Activated CD4-positive, alpha-beta T cell treated with anti-CD3 and anti-CD28 coated beads, Interleukin-2, amount 50 U/mL, for 4 hours (primary cell): ENCODE data around the gene NEK7.
"Not testable (repeated sequence)": the region's sequence is repeated elsewhere in the genome, so short reads cannot be mapped to it uniquely, and the experiment has no call there.

ENCODE experiments used
- DNase-seq, 2 experiments: peaks; one replicate each; pipeline ENCODE4 v3.0.0-alpha.2; 2020

NEK7 gene

DNA sequence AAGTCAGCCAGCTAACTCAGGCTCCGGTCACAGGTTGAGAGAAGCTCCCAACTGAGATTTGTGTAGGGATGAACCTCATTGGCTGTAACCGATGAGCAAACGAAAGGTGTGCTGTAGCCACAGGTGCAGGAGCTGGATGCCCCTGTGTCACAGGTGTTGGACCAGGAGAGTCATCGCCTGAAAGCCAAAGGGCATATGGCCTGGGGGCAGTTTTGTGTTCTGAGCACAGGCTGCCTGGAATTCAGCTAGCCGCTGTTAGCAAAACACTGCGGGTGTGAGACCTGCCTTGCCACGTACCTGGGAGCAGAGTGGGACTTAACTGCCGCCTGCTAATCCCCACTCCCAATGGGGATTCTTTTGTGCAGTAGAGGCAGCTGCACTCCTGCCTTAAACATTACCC, 55.3 kb downstream of the NEK7 start:
- DNase-seq, result no peak

DNA sequence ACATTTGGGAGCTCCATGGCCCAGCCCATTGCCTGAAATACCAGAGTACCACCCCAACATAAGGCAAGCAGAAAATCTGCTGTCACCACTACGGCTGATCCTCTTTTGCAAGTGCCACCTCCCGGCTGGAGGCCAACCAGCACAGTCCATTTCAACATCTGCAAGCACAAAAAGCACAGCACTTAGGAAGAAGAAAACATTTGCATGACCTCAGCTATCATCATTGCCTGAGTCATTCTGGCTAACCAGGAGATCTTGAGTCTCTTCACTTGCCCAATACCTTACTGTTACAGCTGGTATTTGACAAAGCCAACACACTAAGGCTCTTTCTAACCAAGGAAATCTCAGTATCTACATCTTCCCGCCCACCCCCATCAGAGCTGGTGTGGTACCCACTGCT, 55.9 kb downstream of the NEK7 start:
- no peak for DNase-seq

DNA sequence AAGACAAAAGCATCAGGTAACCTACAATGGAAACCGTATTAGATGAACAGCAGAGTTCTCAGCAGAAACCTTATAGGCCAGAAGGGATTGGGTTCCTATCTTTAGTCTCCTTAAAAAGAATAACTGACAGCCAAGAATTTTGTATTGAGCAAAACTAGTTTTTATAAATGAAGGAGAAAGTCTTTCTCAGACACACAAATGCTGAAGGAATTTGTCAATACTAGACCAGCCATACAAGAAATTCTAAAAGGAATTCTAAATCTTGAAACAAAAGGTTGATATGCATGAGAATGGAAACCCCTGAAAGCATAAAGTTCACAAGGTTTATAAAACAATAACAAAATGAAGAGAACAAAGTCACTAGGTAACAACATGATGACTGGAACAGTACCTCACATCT, 58.1 kb downstream of the NEK7 start:
- DNase-seq, result no peak

DNA sequence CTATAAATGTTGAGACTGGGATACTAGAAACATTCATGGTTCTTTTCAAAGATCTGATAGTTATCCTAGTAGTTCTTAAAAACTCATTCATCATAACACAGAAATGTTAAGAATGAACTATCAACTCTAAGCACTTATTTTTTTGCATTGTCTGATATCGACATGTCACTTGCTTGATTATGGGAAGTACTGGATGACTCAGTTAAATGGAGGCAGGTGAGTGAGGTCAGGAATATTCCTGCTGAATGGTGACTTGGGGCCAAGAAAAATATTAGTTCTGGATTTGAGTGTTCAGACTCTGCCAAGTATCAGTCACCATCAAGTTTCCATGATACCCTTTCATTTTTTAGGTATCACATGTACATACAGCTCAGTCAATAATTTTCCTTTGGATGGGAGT, 63.6 kb downstream of the NEK7 start:
- no peak for DNase-seq

DNA sequence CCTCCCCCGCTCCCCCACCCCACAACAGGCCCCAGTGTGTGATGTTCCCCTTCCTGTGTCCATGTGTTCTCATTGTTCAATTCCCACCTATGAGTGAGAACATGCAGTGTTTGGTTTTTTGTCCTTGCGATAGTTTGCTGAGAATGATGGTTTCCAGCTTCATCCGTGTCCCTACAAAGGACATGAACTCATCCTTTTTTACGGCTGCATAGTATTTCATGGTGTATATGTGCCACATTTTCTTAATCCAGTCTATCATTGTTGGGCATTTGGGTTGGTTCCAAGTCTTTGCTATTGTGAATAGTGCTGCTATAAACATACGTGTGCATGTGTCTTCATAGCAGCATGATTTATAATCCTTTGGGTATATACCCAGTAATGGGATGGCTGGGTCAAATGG, 70.2 kb downstream of the NEK7 start:
- DNase-seq, result not testable (repeated sequence)

DNA sequence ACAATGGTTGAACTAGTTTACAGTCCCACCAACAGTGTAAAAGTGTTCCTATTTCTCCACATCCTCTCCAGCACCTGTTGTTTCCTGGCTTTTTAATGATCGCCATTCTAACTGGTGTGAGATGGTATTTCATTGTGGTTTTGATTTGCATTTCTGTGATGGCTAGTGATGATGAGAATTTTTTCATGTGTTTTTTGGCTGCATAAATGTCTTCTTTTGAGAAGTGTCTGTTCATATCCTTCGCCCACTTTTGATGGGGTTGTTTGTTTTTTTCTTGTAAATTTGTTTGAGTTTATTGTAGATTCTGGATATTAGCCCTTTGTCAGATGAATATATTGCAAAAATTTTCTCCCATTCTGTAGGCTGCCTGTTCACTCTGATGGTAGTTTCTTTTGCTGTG, 70.7 kb downstream of the NEK7 start:
- not testable (repeated sequence) for DNase-seq

DNA sequence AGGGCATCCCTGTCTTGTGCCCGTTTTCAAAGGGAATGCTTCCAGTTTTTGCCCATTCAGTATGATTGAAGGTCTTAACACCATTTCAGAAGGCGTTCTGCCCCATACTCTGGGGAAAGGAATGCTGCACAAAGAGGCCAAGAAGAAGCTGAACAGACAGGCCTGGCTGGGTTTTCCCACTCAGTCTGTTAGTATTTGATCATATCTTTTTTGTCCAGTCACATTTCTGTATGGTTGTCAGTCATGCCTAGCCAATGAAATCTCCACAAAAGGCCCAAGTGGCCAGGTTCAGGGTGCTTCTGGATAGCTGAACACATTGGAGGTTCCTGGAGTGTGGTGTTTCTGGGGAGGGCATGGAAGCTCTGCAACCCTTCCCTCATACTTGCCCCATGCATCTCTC, 72.1 kb downstream of the NEK7 start:
- DNase-seq, result no peak

DNA sequence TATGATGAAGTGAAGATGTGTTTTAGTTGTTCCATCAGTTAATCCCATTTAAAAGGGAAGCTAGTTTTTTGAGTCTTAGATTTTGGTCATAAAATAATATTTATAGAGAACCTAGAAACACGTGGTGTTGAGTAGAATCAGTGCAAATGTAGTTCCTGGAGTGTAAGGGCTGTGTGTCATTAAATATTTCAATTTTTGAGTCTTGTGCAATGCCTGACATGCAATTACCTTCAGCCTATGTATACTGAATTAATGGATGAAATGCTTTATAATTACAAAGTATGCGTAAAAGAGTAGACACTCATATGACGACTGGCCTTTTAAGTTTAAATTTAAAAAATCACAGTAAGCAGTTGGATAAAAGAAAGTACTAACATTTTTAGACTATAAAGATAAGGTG, 75.0 kb downstream of the NEK7 start:
- DNase-seq, result no peak

DNA sequence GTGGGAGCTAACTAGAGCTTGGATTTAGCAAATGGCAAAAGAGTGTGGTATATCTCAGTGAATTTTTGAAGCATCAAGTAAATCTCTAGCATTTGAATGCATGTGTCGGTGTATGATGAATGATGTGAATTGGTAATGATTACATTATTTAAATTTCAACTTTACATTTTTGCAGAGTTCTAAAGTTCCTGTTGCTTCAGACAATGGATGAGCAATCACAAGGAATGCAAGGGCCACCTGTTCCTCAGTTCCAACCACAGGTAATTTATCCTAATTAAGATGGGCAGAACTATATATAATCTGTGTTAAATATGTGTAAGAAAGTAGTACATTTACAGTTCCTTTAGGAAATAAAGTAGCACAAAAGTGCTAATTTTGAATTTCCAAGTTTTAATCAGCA, 75.6 kb downstream of the NEK7 start:
- DNase-seq, result no peak

DNA sequence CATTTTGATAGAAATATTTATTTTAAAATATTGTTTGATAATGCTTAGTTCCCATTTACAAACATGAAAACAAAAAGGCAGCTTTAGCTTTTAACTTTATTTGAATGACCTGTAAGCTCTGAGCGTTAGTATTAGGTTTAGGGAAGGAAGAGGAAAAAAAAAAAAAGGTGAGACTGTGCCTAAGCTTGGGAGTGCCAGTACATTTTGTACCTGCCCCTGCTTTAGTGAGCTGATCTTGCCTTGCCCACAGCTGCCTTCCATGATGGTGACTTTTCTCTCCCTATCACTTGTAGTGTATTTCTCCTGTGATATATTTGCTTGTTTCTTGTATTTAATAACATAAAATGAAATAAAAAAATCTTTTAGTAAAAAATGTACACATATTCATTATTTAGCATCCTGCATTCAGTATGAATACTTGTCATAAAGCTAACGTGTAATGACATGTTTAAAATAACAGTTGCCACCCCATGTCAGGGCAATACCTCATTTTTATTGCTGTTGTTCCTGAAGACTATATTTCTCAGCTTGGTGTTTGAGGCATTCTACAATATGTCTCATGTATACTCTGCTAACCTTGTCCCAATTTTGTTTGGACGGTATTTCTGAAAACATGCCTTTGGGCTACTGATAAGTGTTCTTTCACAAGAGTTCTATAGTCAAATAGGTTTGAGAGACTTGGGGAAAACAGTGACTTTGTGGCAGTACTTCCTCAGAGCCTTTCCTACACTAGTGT, 76.3 kb downstream of the NEK7 start:
- DNase-seq, result no peak

DNA sequence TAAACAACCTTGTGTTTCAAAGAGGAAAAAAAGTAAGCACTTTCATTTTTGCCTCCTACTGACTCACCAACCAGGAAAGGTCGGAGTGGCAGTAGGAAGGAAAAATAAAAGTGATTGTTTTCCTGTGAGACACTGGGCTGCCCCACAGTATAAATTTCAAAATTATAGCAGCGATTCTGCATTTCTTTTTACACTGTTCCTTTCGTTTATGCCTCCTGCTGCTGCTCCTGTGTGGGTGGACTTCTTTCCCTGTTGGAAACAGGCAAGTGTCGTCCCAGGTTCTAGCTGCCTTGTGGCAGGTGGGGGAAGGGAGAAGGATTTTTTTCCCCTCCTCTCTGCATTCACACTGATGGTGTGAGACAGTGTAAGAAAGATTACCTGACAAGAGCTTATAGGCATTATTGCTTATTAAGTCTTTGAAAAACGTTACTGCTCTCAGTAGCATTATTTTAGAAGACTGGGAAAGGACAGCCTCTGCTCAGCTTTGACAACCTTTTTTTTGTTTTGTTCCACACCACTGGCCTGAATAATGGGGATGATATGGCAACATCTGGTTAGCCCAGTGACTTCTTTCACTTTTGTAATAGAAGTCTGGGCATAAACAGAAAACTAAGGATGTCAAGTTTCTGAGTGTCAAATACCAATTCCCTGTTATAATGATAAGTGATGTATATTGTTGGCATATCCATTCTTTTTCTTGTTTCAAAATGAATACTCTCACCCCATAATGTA, 77.9 kb downstream of the NEK7 start:
- no peak for DNase-seq

DNA sequence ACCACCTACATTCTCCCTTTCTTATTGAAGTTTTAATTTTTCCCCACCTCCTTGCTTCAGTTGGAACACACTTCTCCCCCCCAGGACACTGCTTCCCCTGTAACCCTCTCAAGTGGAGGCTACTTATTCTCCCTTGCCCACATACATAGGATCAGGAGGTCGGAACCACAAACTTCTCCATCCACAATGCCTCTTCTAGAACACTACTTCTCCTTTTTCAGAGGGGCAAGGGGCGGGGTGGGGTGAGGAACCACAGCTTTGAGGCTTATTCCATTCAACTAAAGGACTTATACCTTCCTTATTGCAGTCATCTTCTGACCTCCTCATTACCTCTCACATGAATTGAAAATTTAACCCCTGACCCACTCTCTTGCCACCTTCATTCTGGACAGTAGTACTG, 81.3 kb downstream of the NEK7 start:
- DNase-seq, result no peak

DNA sequence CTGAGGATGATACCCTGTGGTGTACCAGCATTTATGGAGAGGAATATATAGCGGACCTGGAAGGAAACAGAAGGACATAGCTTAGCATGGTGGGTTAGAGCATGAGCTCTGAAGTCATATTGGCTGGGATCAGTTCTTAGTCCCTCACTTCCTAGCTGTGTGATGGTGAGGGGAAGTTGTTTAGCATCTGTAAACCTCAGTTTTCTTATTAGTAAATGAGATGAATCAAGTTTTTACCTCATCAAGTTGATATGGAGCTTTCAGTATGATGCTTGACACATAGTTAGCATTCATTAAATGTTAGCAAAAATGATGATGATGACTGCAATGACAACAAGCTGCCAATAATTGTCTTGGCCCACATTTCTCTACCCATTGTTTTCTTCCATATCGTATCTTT, 84.8 kb downstream of the NEK7 start:
- no peak for DNase-seq

DNA sequence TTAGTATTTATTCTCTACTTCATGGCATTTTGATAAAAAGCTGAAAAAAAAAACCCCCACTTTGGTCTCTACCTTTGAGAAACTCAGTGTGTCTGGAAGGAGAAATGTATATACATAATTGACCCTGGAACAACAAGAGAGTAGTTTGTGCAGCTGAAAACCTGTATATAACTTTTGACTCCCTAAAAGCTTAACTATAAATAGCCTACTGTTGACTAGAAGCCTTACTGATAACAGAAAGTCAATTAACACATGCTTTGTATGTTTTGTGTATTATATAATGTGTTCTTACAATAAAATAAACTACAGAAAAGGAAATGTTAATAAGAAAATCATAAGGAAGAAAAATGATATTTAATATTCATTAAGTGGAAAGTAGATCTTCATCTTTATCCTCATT, 88.0 kb downstream of the NEK7 start:
- no peak for DNase-seq

DNA sequence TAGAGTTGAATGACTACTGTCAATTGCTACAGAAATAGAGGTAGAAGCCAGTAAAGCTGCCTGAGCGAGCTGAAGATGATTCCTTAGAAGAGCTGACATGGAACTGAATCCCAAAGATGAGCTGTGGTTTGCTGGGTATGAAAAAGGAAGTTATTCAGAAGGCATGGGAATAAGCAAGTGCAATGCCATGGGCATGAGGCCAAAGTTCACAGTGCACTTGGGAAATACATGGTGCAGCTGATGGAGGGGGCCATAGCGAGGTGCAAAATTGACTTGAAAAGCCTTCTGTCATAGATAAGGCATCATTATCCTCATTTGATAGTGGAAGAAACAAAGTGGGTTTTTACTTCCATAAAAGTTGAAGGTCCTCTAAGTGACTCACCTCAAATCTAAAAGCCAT, 88.6 kb downstream of the NEK7 start:
- DNase-seq, result no peak

DNA sequence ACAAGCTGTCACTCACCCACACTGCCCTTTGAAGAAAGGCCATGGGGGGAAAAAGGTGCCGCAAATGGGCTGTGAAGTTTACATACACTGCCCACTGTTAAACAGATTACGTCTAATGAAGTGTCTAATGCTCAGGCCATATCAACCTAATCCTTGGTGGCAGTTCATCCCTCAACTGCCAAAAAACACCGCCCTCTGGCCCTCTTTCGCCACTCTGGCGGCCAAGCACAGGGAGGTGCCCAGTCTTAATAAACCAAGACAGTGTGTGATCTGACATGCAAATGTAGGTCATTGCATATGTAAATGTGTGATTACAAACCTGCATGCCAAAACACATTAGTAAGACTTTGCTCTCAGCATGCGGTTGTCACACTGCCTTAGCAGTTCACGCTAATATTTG, 89.5 kb downstream of the NEK7 start:
- DNase-seq, result no peak

DNA sequence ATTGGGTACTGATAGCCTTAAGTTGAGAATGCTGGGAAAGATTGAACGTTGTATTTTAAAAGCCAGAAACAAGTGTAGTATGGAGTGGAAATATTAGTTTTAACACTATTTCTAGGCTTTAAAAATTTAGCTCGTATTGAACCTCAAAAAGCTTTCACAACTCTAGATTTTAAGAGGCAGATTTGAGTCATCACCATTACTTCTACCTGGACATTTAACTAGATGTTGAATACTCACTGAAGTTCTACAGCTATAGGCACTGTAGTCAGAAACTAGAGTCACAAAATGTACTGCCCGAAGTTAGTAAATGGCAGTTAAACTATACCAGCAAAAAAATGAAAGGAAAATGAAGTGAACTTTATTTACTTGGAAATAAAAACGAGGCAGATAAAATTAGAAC, 96.5 kb downstream of the NEK7 start:
- DNase-seq, result no peak

DNA sequence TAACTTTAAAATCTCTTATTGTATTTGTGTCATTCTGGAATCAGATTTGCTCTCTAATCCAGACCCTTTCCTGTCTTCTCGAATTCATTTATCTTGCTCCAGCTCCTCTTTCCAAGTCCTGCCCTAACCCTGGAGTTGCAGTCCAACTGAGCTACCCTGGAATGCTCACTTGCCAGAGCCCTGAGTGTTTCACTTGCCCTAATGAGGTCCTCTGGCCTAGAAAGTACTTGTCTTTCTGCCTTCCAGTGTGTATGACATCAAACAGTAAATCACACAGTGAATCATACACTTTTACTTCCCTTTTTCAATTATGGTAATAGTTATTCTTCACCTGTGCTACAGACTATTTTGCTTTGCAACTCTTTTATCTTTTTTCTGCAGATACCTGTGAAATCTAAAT, 96.9 kb downstream of the NEK7 start:
- DNase-seq, result no peak

DNA sequence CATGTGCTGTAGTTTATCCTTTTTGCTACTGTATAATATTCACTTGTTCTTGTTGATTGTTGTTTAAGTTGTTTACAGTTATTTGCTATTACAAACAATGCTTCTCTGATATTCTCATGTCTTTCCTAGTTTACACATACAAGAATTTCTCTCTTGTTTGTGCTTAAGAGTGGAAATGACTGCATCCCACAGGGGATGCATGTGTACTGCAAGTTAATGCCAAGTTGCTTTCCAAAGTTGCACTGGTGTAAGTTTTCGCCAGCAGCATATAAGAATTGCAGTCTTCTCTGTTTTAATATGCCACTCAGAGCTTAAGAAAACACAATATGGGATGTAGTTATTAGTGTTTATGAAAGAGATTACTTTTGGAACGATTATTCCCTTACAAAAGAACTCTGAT, 97.7 kb downstream of the NEK7 start:
- DNase-seq, result no peak

DNA sequence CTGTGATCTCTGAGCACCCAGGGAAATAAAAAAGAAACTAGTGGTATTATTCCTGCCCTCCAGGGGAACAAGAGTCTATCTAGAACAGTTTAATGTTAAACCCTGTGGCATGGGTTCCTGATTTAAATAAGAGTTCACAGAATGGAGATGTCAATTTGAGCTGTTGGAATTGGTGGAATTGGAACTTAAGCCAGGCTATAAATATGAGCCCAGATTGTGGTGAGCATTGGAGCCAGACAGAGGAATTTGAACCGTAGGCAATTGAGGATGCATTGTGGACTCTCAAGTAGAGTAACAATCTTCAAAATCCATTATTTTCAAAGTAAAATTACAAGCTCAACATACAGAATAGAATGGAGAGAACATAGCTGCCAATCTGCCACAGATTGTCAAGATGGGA, 98.2 kb downstream of the NEK7 start:
- DNase-seq, result no peak

DNA sequence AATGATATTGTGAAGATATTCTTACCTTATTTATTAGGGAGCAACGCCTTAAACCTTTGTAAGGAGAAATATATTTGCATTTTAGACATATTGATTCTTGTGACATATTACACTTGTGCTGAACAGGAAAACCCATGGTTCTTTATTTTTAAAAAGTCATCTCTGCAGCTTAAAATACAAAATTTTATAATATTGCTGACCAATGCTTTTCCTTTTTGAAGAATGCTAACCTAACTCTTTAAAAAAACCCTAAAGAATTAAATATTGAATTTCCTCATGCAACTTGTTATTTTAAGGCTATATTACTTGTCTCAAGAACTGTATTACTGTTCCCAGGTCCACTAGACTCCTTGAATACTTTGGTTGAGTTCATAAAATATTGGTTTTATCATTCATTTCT, 99.0 kb downstream of the NEK7 start:
- DNase-seq, result no peak

DNA sequence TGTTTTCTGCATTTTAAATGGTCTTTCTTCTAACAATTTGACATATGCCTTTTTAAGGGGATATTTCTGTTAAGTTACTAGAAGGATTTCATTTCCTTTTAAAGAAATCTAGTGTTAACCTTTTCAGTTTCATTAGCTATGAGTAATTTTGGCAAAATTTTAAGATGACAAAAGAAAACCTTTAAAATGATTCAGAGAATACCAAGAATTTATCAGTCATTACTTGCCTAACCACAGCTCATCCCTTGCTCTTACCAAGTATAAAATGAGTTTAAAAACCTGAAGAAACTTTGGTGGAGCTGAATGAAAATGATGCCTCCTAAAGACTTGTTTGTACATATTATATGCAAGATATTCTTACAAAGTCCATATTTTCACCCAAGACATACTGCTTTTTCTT, 101.7 kb downstream of the NEK7 start:
- no peak for DNase-seq

DNA sequence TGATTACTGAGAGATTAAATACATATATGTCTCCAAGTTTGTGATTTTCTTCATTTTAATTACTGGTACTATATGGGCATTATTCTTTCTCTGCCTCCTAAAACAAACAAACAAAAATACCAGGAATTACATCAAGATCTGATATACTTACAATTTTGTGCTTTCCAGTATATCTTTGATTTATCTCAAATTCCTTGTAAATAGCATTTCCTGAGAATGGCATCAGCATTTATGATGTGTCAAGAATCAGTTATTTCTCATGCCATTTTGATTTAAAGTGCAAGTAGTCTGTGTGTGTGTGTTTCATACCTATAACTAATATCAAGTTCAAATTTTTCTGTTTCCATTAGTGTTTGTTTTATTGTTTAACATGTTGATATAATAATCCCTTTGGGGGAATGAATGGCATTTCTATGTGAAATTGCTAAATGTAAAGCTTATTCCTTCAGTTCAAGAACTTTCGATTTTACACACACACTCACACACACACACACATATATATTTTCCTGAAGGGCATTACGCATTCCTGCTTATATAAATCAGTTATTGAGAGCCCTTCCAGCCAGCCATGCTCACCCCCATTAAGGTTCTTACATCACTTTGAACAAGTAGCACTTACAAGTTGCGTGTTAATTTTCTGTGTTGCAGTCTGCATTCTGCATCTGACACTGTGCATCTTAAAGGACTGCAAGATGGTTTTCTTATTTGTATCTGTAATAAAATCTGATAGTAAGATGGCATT, 102.7 kb downstream of the NEK7 start:
- DNase-seq, result no peak

DNA sequence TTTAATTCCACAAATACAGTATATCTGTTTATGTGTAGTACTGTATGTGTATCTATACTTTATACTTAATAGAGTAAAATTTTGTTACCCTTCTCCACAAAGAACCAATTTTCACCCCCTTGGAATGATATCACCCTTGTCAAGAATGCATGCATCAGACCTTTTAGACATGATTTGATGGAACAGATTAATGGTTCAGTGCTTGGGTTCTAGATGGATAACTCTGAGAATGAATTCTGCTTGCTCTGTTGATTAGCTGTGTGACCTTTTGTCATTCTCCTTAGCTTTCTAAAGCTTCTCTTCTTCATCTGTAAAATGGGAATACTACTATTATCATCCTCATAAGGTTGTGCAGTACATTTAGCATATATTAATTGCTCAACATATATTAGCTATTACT, 105.1 kb downstream of the NEK7 start:
- no peak for DNase-seq
